EH (cell line): ENCODE data around the gene AIP.

Experiments used
- DNase-seq: peaks from one replicate; pipeline ENCODE4 v3.0.0-alpha.2; 2015; ENCODE audit warnings: low read depth

AIP gene

DNA sequence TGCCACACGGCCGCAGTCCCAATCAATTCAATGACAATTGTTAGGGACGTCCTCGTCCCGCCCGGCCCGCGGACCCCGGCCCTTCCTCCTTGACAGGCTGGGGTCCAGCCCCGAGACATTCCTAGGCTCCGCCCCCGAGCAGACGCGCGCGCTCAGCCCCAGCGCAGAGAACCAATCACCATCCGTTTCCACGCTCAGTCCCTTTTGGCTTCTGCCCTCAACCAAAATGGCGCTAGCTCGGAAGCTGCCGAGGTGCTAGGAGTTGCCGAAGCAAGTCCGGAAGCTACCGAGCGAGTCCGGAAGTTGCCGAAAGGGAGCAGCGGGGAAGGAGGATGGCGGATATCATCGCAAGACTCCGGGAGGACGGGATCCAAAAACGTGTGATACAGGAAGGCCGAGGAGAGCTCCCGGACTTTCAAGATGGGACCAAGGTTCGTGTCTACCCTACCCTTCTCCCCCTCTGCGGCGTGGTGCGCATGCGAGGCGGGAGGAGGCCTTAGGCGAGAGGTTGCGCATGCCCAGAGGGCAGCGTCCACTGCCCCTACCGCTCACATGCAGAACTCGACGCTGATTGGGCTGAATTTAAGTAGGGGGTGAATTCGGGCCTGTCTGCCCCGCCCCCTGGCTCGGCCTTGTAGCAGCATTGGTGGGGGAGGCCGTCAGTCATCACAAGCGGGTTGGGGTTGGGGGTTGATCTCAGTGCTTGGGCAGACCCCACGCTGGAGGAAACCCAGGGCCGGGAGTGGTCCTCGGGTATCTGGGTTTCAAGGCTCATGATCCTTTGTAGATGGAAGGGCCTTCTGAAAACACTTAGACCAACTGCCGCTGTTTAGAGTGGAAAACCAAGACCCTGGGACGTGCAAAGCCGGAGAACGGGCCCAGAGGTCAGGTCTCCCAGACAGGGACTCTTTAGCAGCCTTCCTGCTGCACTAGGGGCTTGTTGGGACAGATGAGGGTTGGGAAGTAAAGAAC lies at the start of gene AIP:
AIP (plus strand) TSS at position 200 of the 972 bp plus-strand sequence; CDS start at position 333, 133 bp downstream.
- peak; percentile 98 for DNase-seq

DNA sequence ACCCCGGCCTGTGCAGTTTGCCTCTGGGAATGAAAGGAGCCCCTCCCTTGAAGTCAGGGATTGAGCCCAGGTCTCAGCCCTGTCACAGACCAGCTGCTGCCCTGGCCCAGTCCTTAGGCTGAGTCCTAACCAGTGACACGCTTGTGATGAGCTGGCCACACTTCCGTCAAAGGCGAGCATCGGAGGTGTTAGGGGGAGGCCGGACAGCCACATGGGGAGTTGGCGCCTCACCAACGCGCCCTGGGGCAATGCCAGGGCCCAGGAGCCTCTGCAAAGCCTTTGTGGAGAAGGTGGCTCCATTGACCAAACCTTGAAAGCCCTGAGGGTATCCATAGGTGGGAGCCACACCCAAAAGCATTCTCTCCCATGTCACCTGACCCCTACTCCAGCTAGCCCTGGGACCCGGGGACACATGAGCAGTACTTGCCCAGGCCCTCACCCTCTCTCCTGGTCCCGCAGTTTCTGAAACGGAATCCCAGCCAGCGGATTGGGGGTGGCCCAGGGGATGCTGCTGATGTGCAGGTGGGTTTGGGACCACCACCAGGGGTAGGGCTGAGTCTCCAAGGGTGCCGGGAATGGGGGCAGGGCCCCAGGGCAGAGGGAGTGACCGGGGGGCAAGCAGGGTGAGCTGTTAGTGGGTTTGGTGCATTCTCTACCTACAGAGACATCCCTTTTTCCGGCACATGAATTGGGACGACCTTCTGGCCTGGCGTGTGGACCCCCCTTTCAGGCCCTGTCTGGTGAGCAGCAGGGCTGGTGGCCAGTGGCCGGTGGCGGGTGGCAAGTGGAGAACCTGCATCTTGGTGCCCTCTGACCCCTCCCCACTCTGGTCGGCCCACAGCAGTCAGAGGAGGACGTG lies 49.1 kb upstream of the AIP start:
- no peak for DNase-seq

DNA sequence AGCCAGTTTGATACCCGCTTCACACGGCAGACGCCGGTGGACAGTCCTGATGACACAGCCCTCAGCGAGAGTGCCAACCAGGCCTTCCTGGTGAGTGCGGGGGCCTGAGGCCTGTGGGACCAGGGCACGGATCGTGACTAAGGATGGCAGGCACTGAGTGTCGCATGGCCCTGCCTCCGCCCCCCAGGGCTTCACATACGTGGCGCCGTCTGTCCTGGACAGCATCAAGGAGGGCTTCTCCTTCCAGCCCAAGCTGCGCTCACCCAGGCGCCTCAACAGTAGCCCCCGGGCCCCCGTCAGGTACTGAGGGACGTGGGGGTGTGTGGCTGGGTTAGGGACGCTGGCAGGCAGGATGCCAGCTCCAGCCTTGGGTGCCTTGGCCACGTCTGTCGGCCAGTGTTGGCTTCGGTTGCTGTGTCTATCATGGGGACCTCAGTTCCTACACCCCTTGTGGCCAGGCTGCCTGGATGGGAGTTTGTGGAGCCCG lies 48.4 kb upstream of the AIP start:
- DNase-seq, result no peak

DNA sequence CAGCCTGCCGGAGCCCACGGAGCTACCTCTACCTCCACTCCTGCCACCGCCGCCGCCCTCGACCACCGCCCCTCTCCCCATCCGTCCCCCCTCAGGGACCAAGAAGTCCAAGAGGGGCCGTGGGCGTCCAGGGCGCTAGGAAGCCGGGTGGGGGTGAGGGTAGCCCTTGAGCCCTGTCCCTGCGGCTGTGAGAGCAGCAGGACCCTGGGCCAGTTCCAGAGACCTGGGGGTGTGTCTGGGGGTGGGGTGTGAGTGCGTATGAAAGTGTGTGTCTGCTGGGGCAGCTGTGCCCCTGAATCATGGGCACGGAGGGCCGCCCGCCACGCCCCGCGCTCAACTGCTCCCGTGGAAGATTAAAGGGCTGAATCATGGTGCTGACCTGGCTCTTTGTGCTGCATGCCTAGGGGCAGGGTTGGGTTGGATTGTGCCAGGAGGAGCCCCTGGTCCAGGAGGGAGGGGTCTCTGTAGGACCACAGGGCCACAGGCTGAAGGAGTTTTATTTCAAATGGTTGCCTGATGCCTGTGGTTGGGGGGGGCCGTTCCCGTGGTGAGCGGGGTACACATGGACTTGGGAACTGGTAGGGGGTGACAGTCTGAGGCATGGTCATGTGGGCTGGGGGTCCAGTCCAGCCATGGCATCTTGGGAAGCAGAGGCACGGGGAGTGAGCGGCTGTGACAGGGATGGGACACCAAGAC lies 47.6 kb upstream of the AIP start:
- DNase-seq, result no peak

GRCh38 chr11:67435727-67436458 lies 46.9 kb upstream of the AIP start:
- DNase-seq, result no peak

- no peak for DNase-seq
These were observed 46.3 kb upstream of the AIP start for GRCh38 chr11:67436459-67437081.

- DNase-seq, result no peak
These were observed 45.6 kb upstream of the AIP start, which contains the start of gene PTPRCAP for GRCh38 chr11:67437082-67437808. Gene PTPRCAP (minus strand): TSS chr11:67437682. CDS start chr11:67437619, 63 bp downstream.

GRCh38 chr11:67437809-67438157 lies 45.0 kb upstream of the AIP start:
- no peak for DNase-seq

GRCh38 chr11:67438158-67438902 lies 44.5 kb upstream of the AIP start:
- DNase-seq, result no peak

DNA sequence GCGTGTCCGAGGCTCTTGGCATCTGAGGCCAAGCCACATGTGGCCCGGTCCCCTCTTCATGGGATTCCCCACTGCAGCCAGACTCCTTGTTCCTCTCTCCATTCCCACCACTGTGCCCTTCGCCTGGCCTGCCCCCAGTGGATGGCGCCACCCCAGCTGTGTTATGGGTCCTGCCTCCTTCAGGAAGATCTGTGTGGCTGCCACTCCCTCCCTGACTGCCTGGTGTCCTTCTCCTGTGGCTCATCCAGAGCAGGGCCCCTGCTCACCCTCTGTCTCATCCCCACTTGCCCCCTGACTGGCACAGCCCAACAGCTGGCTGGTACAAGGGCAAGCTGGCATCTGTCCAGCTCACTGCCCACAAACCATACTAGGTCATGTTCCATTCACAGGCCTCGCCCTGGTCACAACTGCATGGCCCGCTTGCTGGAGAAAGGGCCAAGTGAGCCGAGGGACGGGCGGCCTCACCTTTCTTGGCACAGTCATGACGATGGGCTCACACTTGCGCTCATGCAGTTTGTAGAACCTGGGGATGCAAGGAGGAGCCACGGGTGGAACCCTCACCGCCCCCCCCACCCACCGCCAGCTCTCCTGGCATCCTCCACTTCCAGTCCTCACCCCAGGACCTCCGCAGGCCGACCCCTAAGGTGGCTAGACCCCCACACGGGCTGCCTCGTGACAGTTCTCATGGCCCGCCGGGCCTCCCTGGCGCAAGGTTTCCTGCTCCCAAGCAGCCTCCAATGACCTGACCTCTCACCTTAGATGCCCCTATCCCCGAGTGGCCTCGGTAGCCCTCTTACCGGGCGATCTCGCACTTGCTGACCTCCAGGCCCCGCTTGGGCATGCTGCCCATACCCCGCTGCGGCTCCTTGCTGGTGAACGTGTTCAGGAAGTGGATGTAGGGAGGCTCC lies 43.3 kb upstream of the AIP start:
- DNase-seq, result peak; percentile 28

DNA sequence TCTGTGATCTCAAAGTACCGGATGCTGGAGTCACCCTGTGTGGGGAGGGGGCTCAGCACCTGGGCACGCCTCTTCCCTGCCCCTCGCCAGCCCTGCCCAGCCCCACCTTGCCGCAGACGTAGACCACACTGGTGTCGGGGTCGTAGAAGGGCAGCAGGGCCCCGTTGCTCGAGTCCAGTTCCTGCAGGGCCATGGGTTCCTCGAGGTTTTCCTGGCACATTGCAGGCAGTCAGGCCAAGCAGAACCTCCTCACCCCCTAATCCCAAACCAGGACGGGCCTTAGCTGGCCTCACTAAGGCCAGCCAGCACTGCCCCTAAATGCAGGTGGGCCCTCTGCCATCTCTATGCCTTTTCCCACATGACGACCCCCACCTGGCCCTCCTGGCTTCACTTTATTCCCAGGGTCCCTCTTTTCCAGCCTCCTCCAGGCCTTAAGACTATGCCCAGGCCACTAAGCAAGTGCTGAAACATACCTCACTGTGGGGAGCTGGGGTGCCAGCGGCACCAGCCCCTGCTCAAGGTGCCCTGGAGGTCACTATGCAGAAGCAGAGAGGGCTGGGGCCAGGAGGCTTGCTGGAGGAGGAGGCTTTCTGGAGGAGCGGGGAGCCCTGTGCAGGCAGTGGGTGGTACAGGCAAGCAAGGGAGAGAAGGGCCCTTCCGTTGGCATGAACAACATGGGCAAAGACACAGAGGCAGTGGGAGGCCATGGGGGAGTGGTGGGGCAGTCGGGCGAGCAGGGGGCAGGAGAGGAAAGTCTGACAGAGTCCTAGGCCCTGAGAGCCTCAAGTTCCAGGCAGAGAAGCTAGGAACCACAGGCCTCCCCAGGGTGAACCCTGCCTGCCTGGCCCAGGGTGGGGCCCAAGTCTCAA lies 42.4 kb upstream of the AIP start:
- DNase-seq, result no peak

- no peak for DNase-seq
These were observed 41.7 kb upstream of the AIP start for GRCh38 chr11:67441098-67441563.

DNA sequence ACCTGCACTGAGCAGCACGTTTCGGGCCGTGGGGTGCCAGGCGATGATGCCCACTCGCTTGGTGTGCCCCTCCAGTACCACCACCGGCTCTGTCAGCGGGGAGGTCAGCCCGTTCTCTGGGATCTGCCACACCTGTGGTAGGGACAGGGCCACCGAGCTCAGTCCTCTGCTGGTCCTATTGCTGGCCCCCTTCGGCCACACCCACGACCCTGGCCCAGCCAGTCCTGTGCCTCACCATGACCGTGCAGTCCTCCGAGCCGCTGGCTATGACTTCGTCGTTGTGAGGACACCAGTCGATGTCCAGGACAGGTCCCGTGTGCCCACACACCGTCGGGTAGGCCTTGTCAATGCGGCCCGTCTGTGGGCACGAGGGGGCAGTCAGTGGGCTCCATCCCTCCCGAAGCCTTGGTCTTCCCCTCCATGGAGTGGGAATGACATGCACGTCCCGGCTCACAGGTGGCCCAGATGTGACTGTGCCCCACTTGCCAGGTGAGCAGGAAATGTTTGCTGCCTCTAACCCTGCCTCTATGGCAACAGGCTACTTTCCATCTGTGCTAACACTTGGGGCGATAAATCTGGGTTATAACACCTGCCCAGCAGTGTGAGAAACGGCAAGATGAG lies 41.0 kb upstream of the AIP start:
- no peak for DNase-seq

DNA sequence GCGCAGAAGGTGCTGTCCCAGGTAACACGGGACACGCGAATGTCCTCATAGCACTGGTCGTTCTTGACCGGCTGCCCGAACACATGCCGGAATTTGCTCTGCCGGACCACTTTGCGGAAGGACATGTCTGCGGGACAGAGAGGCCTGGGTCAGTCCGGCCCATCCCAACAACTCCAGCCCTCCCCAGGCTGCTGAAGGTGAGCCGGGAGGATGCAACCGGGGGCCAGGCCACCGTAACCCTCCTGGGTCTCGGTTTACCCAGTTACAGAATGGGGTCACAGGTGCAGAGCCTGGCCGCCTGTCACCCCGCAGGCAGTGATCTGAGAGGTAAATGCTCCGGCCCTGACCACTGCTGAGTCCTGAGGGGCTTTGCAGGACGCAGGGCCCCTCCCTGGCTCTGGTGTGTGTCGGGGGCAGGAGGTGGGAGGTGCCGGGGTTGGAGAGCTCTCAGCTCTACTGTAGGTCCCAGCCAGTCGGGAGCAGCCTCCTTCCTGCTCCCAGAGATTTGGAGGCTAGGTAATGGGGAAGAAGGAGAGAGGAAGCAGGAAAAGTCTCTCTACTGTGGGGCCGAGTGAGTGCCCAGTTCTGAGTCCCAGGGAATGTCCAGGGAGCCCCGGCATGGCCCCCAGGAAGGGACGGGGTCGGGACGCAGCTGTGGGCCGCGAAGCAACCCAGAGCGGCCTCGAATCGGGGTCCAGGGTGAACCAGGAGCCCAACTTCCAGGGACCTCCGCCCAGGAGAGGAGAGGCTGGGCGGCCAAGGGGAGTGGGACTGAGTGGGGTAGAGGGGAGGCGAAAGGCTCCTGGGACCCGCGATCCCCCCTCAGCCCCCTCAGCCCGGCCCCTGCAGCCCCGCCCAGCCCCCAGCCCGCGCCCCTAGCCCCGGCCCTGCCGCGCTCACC lies 40.1 kb upstream of the AIP start:
- peak; percentile 23 for DNase-seq

DNA sequence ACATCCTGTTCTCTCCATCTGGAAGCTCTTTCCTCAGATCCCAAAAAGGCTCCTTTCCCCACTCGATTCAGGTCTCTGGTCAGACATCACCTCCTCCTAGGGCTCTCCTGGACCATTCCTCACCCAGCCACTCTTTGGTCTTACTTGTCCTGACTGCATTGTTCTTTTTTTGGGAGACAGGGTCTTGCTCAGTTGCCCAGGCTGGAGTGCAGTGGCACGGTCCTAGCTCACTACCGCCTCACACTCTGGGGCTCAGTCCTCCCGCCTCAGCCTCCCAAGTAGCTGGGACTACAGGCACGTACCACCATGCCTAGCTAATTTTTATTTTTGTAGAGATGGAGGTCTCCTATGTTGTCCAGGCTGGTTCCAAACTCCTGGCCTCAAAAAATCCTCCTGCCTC lies 37.3 kb upstream of the AIP start:
- DNase-seq, result no peak

DNA sequence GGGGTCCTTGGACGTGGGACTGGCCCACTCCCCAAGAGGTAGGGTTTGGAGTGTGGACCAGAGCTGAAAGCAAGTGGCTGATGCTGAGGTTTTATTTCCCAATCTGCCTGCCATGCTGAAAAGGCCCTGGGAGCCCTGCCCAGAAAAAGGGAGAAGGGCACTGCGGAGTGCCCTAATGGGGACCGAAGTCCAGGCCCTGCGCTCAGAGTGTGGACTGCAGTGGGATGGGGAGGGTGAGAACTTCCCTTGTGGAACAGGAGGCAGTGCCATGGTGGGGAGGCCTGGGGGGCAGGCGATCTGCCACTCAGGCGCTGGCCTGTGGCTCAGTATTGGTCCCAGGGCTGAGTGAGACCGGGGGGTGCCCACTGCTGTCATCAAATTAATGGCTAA lies 34.6 kb upstream of the AIP start:
- no peak for DNase-seq
